LNCAP (cell line): Measurements from ENCODE around the gene NYNRIN.

Experiments used
- CTCF ChIP-seq: fragments of 450-650 bp; IDR thresholded peaks from 2 replicates; pipeline ENCODE4 v1.5.1; 2017; ENCODE audit warnings: mild to moderate bottlenecking

NYNRIN gene

DNA sequence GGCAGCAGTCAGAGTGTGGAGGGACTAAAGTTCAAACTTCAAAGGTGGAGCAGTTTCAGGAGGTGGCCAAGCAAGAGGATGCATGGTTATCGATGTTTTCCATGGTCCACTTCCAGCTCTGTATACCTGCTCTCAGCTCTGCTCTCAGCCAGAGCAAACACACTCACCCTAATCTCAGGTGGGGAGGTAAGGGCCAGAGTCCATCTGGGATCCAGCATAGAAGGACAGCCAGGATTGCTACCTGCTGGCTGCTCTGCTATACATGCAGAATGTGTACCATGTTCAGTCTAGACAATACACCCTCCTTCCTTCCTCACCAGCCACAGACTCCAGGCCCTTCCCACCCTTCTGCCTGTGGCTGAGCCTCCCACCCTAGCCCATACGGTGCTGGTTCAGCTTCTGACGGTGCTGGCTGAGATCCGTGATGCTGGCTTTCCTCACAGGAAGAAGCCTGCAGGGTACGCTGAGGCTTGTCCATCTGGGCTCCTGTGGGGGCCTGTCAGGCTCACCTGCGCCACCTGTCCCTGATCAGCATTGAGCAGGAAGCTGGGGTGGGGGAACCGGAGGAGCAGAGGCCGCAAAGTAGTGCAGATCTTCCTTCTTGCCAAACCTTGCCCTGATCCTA is 28.2 kb downstream of the NYNRIN start:
- no peak for TF ChIP-seq CTCF

GRCh38 chr14:24427537-24428508 is 29.0 kb downstream of the NYNRIN start:
- TF ChIP-seq CTCF = no peak

- TF ChIP-seq CTCF = no peak
Observed at GRCh38 chr14:24428628-24429394, 30.0 kb downstream of the NYNRIN start.

DNA sequence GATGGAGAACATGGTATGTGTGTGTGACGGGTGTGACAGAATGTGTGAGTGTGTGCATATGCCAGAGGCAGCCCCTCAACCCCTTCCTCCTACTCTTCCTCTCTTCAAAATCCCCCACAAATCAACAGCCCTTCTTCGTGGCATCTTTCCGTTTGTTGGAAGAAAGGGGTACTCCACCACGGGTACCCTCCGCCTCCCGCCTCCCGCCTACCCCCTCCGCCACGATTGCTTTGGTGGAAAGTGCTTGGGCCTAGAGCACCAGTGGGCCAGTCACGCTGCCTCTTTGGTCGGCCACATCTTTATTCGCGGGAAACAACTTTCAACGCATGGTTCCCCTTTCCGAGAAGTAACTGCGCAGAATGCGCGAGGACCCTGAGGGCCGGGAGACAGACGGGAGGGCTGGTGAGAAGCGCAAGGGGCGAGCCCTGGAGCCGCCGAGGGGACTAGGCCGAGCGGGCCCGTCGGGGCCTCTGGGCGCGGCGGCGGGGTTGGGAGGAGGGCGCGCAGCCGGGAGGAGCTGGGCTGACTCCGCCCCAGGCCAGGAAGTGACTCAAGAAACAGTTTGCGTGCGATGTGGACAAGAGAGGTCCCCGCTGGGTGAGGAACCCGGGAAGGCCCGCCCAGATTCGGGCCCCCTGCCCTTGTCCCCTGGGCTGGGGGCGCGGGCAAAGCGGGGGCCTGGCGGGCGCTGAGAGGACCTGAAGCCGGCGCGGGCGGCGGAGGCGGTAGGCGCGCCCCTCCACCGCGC is 30.8 kb downstream of the NYNRIN start, which contains the start of the genes CBLN3 and KHNYN:
Gene CBLN3 (minus strand): TSS at position 274 of the 748 bp plus-strand sequence. CDS start 614 bp downstream, outside the sequence.
Gene KHNYN (plus strand): TSS at position 560 of the 748 bp plus-strand sequence. CDS start 777 bp downstream, outside the sequence.
- no peak for TF ChIP-seq CTCF

GRCh38 chr14:24430143-24430681 is 31.4 kb downstream of the NYNRIN start:
- TF ChIP-seq CTCF = no peak

GRCh38 chr14:24430682-24431568 is 32.1 kb downstream of the NYNRIN start:
- TF ChIP-seq CTCF = no peak
